HG02943 (cell line): Measurements from ENCODE around the gene MCHR1.

Experiments
- ATAC-seq: cut with Tn5 transposase; IDR thresholded peaks from one replicate; pipeline ENCODE4 v1.9.1; 2021; ENCODE audit warnings: mild to moderate bottlenecking, low read depth, moderate library complexity; ENCODE audit not compliant: unreplicated experiment

The MCHR1 gene

GRCh38 chr22:40720538-40721256, 41.4 kb downstream of the MCHR1 start:
- ATAC-seq: no peak

GRCh38 chr22:40721266-40721665, 42.0 kb downstream of the MCHR1 start:
- no peak for ATAC-seq

GRCh38 chr22:40723396-40723933, 44.2 kb downstream of the MCHR1 start:
- no peak for ATAC-seq

- ATAC-seq: no peak
Measured at GRCh38 chr22:40726514-40726913, 47.2 kb downstream of the MCHR1 start.

- ATAC-seq: no peak
Measured at GRCh38 chr22:40727070-40727963, 48.0 kb downstream of the MCHR1 start.

GRCh38 chr22:40727964-40728615, 48.8 kb downstream of the MCHR1 start:
- no peak for ATAC-seq

GRCh38 chr22:40728731-40729189, 49.5 kb downstream of the MCHR1 start:
- ATAC-seq: no peak

GRCh38 chr22:40729284-40729683, 50.0 kb downstream of the MCHR1 start:
- ATAC-seq: no peak
